Muscle layer of duodenum (tissue), 2 donors: ENCODE data around the gene CEACAM16.

ENCODE experiments used
- H3K27ac ChIP-seq: one replicate; pipeline ENCODE4 v1.7.0; 2013; ENCODE audit warnings: mild to moderate bottlenecking, low read length
- H3K27me3 ChIP-seq: one replicate; pipeline ENCODE4 v1.7.0; 2013; ENCODE audit warnings: low read depth, mild to moderate bottlenecking, control low read depth, low read length
- H3K36me3 ChIP-seq, 2 donors: one replicate each; pipeline ENCODE4 v1.7.0; 2013; ENCODE audit warnings: low read length in 2 of 2, control low read depth in 1 of 2, mild to moderate bottlenecking in 1 of 2; ENCODE audit not compliant: insufficient read depth in 2 of 2, control insufficient read depth in 1 of 2
- H3K4me1 ChIP-seq, 2 donors: one replicate each; pipeline ENCODE4 v1.7.0; 2013; ENCODE audit warnings: low read length in 2 of 2, mild to moderate bottlenecking in 2 of 2, control low read depth in 1 of 2, moderate library complexity in 1 of 2; ENCODE audit not compliant: insufficient read depth in 2 of 2, control insufficient read depth in 1 of 2
- H3K4me3 ChIP-seq, 2 donors: one replicate each; pipeline ENCODE4 v1.7.0; 2013; ENCODE audit warnings: low read length in 2 of 2, low read depth in 1 of 2, mild to moderate bottlenecking in 1 of 2
- H3K9me3 ChIP-seq, 2 donors: one replicate each; pipeline ENCODE4 v1.7.0; 2013; ENCODE audit warnings: low read length in 2 of 2, control low read depth in 1 of 2, mild to moderate bottlenecking in 1 of 2; ENCODE audit not compliant: control insufficient read depth in 1 of 2
- donor health status: healthy.

CEACAM16 gene

DNA sequence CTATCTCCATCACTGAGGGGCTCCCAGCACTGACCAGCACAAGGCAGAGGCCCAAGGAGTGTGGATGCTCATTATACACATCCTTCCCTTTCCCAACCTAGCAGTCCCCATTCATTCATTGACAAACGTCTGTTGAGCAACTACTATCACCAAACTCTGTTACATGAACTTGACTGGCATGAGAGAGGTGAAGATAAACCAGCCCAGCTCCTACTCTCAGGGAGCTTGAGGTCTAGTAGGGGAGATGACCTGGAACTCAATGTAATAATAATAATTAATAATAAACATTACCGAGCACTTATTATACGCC lies 8.9 kb upstream of the CEACAM16 start:
- Histone ChIP-seq H3K4me3 (no peak overlapping the region), H3K4me1 (peaks cover 0 to 4% of the 10 kb centered on the region in 2 donors), H3K27me3 (no peaks in the 10 kb centered on the region), H3K27ac (no peak overlapping the region), H3K36me3 (no peaks in the 10 kb centered on the region), H3K9me3 (no peaks in the 10 kb centered on the region)

DNA sequence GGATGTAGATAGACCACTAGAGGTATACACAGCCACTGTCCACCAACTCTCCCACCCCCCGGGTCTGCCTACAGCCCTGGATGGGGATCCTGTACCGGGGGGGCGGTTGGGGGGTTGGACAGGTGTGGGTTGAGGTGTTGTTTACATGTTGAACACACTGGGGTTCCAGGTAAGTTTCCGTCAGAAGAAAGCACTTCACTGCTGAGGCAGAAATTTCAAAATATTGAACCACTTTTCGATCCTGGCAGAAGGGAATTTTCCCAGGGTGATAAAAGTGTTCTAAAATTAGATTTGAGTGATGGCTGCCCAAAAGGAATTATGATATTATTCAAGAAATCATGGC lies 6.6 kb upstream of the CEACAM16 start:
- H3K27ac ChIP-seq = peak overlapping the region; percentile 61
- peaks cover 0 to 4% of the 10 kb centered on the region in 2 donors for H3K4me1 ChIP-seq
- H3K4me3 ChIP-seq = no peak overlapping the region

DNA sequence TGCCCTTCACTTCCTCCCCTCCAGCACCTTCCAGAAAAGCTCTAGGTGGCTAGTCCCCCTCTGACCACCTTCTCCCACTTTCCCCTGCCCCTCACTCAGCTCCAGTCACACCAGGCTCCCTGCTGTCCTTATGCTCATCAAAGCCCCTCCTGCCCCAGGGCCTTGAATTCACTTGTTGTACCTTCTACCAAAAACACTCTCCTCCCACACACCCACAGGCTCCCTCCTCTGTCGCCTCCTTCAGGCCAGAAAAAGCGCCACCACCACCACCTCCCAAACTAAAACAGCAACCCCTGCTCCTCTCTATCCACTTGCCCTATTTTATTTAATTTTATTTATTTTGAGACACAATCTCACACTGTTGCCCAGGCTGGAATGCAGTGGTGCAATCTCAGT lies 4.8 kb upstream of the CEACAM16 start:
- peak overlapping the region; percentile 45 for H3K27ac ChIP-seq
- H3K4me3 ChIP-seq = no peak overlapping the region
- H3K9me3 ChIP-seq = no peaks in the 10 kb centered on the region
- H3K36me3 ChIP-seq = no peaks in the 10 kb centered on the region
- no peaks in the 10 kb centered on the region for H3K27me3 ChIP-seq
- H3K4me1 ChIP-seq = peaks cover 0 to 4% of the 10 kb centered on the region in 2 donors

More for the DNA sequence above, 6.6 kb upstream of the CEACAM16 start:
- Histone ChIP-seq H3K9me3 (no peaks in the 10 kb centered on the region), H3K36me3 (no peaks in the 10 kb centered on the region), H3K27me3 (no peaks in the 10 kb centered on the region)

DNA sequence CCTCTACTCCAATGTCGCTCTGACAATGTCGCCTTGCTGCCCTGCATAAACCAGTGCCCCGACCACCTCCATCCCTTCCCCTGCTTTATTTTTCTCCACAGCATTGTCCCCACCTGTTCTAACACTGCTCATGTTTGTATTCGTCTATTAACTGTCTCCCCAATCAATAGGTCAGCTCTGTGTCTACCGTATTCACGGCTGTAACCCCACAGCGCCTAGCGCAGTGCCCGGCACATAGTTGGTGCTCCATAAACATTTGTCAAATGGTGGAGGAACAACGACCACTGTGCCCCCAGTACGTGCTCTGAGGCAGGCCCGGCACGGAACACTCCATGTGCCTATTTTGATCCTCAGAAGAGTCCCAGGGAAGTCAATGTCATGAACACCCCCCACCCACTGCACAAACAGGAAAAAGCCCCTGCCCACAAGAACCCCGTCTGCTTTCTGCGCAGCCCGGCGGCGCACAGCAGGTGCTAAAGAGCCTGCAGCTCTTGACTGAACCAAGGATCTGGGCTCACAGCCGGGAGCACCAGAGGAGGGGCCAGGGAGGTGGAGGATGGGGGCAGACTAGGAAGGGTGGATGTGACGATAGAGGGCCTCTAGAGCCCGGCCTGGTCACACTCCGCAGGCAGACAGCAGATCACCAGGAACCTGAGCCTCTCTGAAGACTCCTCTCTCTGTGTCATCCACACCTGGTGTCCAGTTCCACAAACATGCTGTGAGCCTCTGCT lies 1.8 kb upstream of the CEACAM16 start:
- no peaks in the 10 kb centered on the region for H3K9me3 ChIP-seq
- H3K27ac ChIP-seq = no peak overlapping the region
- H3K4me3 ChIP-seq = no peak overlapping the region
- no peaks in the 10 kb centered on the region for H3K27me3 ChIP-seq
- no peaks in the 10 kb centered on the region for H3K4me1 ChIP-seq
- H3K36me3 ChIP-seq = no peaks in the 10 kb centered on the region

DNA sequence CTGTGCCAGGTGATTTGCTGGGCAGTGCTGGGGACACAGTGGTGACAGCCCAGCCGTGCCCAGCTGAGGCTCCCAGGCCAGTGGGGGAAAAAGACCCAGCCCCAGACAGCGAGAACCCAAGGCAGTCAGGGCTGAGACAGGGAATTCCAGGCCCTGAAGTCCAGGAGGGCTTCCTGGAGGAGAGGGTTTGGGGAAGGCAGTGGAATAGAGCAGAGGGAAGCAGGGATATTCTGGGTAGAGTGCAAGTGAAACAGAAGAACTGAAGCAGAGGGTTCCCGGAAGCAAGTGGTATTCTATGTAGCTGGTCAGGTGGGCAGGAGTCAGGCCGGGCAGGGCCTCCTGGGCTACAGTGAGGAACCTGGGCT lies 1.3 kb upstream of the CEACAM16 start:
- H3K27ac ChIP-seq = no peak overlapping the region
- H3K36me3 ChIP-seq = no peaks in the 10 kb centered on the region
- no peaks in the 10 kb centered on the region for H3K4me1 ChIP-seq
- H3K9me3 ChIP-seq = no peaks in the 10 kb centered on the region
- H3K27me3 ChIP-seq = no peaks in the 10 kb centered on the region
- H3K4me3 ChIP-seq = no peak overlapping the region

DNA sequence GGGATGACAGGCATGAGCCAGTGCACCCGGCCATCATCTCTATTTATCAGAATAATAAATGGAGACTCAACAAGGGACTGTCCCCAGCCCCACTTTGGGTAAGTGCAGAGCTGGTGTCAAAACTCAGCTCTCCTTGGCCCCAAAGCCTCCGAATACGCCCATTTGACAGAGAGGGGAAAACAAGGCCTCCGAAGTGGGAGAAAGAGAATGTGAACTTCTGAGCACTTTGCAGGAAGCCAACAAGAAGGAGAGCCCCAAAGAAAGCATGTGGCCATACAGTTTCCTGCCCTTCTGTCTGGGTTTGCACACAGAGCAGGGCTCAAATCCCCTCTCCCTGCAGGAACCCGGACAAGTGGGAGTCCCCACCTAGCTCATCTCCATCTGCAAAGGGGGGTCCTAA lies 1.6 kb downstream of the CEACAM16 start:
- no peaks in the 10 kb centered on the region for H3K4me1 ChIP-seq
- H3K27ac ChIP-seq = no peak overlapping the region
- no peak overlapping the region for H3K4me3 ChIP-seq
- H3K9me3 ChIP-seq = no peaks in the 10 kb centered on the region
- H3K36me3 ChIP-seq = no peaks in the 10 kb centered on the region
- H3K27me3 ChIP-seq = no peaks in the 10 kb centered on the region

DNA sequence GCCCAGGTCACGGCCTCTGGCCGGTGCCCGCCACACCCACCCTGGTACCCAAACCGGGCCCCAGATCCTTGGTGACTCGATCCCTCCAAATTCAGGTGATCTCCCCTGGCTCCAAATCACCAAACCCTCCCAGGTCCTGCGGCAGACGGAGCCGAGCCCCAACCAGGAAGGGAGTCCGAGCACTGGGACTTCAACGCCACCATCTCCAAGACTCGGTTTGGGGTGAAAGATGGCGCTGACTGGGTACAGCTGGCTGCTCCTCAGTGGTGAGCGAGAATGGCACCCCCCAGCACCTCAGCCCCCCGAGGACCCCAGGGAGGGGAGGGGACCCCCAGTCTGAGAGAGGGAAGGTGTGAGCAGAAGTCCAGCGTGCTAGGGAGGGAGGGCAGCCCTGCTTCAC lies 2.3 kb downstream of the CEACAM16 start:
- no peaks in the 10 kb centered on the region for H3K9me3 ChIP-seq
- no peaks in the 10 kb centered on the region for H3K36me3 ChIP-seq
- no peaks in the 10 kb centered on the region for H3K4me1 ChIP-seq
- H3K27ac ChIP-seq = no peak overlapping the region
- H3K4me3 ChIP-seq = no peak overlapping the region
- H3K27me3 ChIP-seq = no peaks in the 10 kb centered on the region

DNA sequence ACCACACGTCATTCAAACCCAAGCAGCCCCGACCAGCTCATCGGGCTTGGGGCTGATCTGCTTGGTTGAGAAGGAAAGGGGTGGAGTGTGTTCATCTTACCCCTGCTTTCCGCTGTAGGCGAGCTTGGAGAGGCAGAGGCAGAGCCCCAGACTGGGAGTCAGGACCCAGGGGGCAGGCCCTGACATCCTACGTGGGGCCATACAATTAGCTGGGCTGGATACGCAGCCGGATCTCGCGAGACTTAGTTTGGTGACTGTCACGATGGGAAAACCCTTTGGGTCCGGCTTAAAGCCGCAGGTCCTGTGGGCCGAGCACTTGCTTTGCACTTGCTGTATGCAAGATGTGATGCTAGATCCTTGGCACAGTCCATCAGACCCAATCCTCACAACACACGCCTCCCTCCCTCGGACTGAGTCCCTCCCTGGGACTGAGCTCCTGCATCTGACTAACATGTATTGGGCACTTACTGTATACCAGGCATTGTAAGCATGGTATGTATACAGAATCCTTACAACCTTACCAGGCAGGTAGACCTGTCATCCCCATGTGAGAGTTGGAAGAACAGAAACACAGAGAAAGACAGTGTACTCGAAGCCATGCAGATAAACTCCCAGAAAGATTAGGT lies 3.7 kb downstream of the CEACAM16 start:
- no peaks in the 10 kb centered on the region for H3K36me3 ChIP-seq
- no peak overlapping the region for H3K27ac ChIP-seq
- no peak overlapping the region for H3K4me3 ChIP-seq
- H3K9me3 ChIP-seq = no peaks in the 10 kb centered on the region
- H3K4me1 ChIP-seq = no peaks in the 10 kb centered on the region
- H3K27me3 ChIP-seq = no peaks in the 10 kb centered on the region

DNA sequence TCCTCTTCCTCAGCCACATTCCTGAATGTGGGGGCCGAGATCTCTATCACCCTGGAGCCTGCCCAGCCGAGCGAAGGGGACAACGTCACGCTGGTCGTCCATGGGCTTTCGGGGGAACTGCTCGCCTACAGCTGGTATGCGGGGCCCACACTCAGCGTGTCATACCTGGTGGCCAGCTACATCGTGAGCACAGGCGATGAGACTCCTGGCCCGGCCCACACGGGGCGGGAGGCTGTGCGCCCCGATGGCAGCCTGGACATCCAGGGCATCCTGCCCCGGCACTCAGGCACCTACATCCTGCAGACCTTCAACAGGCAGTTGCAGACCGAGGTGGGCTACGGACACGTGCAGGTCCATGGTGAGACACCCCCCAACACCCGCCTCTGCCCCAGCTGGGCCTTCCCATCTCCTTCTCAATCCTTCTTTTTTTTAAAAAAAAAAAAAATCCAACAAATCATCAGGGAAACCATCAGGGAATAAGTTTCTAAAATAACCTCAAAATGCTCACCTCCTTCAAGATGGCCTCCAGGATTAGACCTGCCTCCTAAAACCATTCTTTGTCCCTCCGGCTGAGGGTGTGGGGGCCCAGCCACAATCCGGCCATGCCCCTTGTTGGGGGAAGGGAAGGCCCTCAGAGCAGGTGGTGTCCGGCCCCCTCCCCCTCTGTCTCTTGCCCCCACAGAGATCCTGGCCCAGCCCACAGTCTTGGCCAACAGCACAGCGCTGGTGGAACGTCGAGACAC lies 4.6 kb downstream of the CEACAM16 start:
- H3K27me3 ChIP-seq = no peaks in the 10 kb centered on the region
- H3K4me3 ChIP-seq = no peak overlapping the region
- H3K27ac ChIP-seq = no peak overlapping the region
- no peaks in the 10 kb centered on the region for H3K9me3 ChIP-seq
- H3K4me1 ChIP-seq = no peaks in the 10 kb centered on the region
- no peaks in the 10 kb centered on the region for H3K36me3 ChIP-seq

DNA sequence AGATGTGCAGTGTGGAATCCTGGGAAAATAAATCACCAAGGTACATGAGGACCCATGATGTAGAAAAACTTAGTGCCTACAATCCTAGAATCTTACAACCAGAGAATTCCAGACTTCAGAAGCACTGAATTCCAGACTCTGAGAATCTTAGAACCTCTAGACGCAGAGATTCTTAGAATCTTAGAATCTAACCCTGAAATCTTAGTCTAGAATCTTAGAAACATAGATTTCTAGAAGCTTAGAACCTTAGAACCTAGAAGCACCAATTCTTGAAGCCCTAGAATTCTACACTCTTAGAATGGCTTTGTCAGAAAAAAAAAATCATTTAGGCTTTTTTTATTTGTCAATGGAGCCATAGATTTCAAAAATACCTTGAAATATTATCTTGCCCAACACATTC lies 6.0 kb downstream of the CEACAM16 start:
- no peaks in the 10 kb centered on the region for H3K27me3 ChIP-seq
- no peak overlapping the region for H3K4me3 ChIP-seq
- no peaks in the 10 kb centered on the region for H3K36me3 ChIP-seq
- no peak overlapping the region for H3K27ac ChIP-seq
- no peaks in the 10 kb centered on the region for H3K4me1 ChIP-seq
- H3K9me3 ChIP-seq = no peaks in the 10 kb centered on the region

DNA sequence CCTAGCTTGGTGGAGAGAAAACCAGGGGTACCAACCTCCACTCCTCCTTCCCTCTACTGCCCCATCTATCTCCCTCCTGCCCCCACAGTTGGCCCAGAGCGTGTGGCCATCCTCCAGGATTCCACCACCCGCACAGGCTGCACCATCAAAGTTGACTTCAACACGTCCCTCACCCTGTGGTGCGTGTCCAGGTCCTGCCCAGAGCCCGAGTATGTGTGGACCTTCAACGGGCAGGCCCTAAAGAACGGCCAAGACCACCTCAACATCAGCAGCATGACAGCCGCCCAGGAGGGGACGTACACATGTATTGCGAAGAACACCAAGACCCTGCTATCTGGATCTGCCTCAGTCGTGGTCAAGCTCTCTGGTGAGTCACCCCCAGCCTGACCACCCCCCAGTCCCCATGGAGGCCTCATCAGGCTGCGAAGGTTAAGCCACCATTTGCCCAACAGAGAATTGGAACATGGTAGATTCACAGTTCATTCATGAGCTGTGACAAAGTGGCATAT lies 6.6 kb downstream of the CEACAM16 start:
- H3K27me3 ChIP-seq = no peaks in the 10 kb centered on the region
- H3K4me1 ChIP-seq = no peaks in the 10 kb centered on the region
- no peaks in the 10 kb centered on the region for H3K9me3 ChIP-seq
- H3K36me3 ChIP-seq = no peaks in the 10 kb centered on the region
- H3K4me3 ChIP-seq = no peak overlapping the region
- H3K27ac ChIP-seq = no peak overlapping the region
